Measurements from ENCODE around the gene FXYD7.
"Not testable (repeated sequence)": the region's sequence is repeated elsewhere in the genome, so short reads cannot be mapped to it uniquely, and the experiment has no call there.

Gene FXYD7

DNA sequence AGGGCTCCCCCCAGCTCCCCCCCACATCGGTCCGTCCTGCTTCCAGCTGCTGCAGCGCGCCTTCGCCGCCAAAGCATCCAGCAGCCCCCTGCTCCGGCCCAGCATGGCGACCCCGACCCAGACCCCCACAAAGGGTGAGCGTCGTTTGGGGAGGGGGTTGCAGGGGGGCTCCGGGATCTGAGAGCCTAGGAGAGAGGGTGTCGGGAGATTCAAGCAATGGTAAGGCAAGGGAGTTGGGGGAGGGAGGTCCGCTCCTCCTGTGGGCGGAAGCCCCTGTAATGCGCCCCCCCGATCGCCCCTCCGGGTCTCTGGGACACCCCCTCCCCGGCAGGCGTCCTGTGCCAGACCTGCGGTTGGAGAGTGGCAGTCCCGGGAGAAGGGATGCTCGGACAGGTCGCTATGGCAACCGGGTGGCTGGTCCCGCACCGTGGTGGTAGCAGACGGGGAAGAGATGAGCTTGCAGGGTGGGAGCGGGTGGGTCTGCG, at the start of gene FXYD7:
Gene FXYD7, plus strand, starts transcription at position 25 of the 485 bp plus-strand sequence. Its CDS starts 79 bp downstream, at position 104.
- no peak for DNase-seq

- no peak for DNase-seq
These were observed 49.6 kb upstream of the FXYD7 start for GRCh38 chr19:35093430-35093829.

DNA sequence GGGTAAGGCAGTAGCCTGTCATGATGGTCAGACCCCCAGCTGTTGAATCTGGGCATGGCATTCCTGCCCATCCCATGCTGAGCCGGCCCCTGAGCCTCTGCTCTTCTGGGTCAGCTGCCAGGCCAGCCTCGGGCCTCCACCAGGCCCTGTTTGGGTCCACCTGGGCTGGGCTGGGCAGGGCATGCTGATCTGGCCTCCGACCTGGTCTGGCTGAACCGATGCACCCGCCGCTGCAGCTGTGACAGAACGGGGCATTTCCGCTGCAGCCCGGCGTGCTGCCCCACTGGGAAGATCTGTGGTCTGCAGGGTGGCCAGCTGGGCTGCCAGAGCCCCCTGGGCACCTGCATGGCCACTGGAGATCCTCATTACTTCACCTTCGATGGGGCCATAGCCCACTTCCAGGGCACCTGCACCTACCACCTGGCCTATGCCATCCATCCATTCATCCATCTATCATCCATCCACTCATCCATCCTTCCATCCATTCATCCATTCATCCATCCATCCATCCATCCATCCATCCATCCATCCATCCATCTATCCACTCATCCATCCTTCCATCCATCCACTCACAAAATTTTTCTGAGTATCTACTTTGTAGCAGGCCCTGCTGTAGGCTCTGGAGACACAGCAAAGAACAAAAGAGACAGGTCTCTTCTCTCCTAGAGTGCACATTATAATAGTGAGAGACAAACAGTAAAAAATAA, 49.0 kb upstream of the FXYD7 start:
- no peak for DNase-seq

GRCh38 chr19:35094656-35095055, 48.4 kb upstream of the FXYD7 start:
- DNase-seq: no peak

- no peak for DNase-seq
These were observed 47.2 kb upstream of the FXYD7 start for GRCh38 chr19:35095667-35096368.

GRCh38 chr19:35098413-35099049, 44.5 kb upstream of the FXYD7 start:
- no peak for DNase-seq

DNA sequence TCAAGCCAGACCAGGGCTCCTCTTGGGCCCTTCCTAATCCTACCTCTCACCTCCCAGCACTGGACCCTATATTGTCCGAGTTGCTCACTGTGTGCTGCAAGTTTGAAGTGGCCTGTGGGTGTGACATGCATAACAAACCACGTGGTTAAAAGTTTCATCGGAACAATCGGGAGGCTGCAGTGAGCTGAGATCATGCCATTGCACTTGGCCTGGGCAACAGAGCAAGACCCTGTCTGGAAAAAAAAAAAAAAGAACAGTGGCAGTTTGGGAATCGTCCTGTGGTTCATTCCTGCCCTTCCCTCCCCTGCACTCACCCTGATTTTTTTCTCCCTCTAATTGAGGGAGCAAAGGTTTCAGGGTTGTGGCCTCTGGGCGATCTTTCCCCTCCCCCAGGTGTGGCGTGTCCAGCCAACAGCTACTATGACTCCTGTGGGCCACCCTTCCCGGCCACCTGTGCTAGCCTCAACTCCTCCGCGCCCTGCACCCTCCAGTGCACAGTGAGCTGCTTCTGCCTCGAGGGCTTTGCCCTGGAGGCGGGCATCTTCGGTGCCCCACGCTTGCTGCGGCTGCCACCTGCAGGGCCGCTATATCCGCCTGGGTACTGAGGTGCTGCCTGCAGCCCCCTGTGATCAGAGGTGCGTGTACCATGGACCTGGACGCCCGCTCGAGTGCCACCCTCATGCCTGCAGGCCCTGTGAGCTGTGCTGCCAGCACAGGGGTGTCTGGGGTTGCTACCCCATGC, 43.7 kb upstream of the FXYD7 start:
- DNase-seq: no peak

- DNase-seq: no peak
These were observed 43.2 kb upstream of the FXYD7 start for GRCh38 chr19:35099897-35100275.

GRCh38 chr19:35100588-35101533, 42.2 kb upstream of the FXYD7 start:
- no peak for DNase-seq

- DNase-seq: not testable (repeated sequence)
These were observed 41.1 kb upstream of the FXYD7 start for GRCh38 chr19:35101949-35102348.

DNA sequence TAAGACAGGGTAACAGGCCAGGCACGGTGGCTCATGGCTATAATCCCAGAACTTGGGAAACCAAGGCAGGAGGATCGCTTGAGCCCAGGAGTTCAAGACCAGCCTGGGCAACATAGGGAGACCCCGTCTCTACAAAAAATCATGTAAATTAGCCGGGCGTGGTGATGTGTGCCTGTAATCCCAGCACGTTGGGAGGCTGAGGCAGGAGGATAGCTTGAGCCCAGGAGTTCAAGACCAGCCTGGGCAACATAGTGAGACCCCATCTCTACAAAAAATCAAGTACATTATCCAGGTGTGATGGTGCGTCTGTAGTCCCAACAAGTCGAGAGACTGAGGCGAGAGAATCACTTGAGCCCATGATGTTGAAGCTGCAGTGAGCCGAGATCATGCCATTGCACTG, 39.4 kb upstream of the FXYD7 start:
- not testable (repeated sequence) for DNase-seq

- no peak for DNase-seq
These were observed 38.7 kb upstream of the FXYD7 start for GRCh38 chr19:35104361-35104760.

DNA sequence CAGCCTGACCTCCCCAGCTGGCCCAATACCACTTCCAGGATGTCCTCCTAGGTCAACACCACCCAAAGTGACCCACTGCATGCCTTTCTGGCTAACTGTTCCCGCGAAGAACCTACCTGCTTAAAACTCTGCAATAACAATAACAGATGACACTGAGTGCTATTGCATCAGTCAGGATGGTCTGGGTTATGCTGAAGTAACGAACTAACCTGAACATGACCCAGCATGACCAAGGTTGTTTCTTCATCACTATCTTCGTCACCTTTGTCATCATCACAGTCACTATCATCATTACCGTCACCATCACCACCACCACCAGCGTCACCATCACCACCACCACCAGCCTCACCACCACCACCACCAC, 38.0 kb upstream of the FXYD7 start:
- DNase-seq: no peak

DNA sequence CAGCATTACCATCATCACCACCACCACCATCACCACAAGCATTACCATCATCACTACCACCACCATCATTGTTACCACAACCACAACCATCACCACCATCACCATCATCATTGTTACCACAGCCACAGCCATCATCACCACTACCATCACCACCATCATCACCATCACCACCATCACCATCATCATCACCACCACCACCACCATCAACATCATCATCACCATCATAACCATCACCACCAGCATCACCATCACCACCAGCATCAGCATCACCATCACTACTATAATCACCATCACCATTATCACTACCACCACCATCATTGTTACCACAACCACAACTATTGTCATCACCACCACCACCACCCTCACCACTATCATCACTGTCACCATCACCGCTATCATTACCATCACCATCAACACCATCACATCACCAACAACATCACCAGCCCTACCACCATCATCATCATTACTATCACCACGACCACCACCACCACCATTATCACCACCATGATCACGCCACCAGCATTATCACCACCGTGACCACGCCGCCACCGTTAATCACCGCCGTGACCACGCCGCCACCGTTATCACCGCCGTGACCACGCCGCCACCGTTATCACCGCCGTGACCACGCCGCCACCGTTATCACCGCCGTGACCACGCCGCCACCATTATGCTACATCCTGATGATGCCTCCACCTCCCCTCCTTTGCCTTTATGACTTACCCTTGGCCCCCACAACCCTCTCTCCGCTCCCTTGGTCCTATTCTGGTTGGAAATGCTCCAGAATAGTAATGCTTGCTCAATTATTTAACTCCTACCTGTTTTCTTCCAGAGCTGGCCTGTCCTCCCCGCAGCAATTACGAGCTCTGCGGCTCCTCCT, 37.4 kb upstream of the FXYD7 start:
- no peak for DNase-seq

GRCh38 chr19:35106291-35106583, 36.8 kb upstream of the FXYD7 start:
- no peak for DNase-seq

GRCh38 chr19:35106898-35107541, 36.0 kb upstream of the FXYD7 start:
- no peak for DNase-seq

DNA sequence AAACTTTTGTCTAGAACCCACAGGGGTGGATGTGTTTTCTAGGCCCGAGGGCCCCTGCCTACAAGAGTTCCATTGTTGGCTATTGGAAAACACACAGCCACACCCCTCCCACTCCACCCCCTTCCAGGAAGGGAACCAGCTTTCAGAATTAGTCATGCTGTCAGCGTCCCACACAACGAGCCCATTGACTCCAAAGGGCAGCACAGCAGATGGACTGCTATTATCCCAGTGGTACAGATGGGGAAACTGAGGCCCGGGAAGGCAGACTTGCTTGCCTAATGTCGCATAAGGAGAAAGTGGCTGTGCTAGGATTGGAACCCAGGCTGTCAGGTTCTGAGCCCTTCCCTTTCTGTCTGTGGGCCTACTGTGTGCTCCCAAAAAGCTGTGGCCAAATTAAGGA, 35.5 kb upstream of the FXYD7 start:
- DNase-seq: no peak

- DNase-seq: no peak
These were observed 34.3 kb upstream of the FXYD7 start for GRCh38 chr19:35108730-35109129.

- DNase-seq: no peak
These were observed 33.5 kb upstream of the FXYD7 start for GRCh38 chr19:35109395-35110112.

- DNase-seq: no peak
These were observed 32.1 kb upstream of the FXYD7 start for GRCh38 chr19:35110974-35111373.
